Endodermal cell (in vitro differentiated cells): ENCODE measurements around the gene TRRAP. TPM values are rescaled to one million over a fixed set of nuclear protein-coding genes. Genes with fewer than 3 reads are reported as not detected.

Experiments
- DNase-seq: peaks from one replicate; pipeline ENCODE4 v3.0.0-alpha.2; 2017
- H3K27ac ChIP-seq: 2 replicates; pipeline ENCODE4 v1.5.1; 2013; ENCODE audit warnings: mild to moderate bottlenecking, low read depth, low read length, moderate library complexity
- H3K27me3 ChIP-seq: 2 replicates; pipeline ENCODE4 v1.6.1; 2013; ENCODE audit warnings: mild to moderate bottlenecking, low read length, moderate library complexity; ENCODE audit not compliant: insufficient read depth, control insufficient read depth, poor library complexity, severe bottlenecking
- H3K36me3 ChIP-seq: 2 replicates; pipeline ENCODE4 v1.7.0; 2013; ENCODE audit warnings: mild to moderate bottlenecking, low read length, moderate library complexity; ENCODE audit not compliant: control insufficient read depth, insufficient read depth
- H3K4me1 ChIP-seq: one replicate; pipeline ENCODE4 v1.7.0; 2013; ENCODE audit warnings: low read length; ENCODE audit not compliant: control insufficient read depth, insufficient read depth
- H3K4me3 ChIP-seq: 2 replicates; pipeline ENCODE4 v1.5.1; 2013; ENCODE audit warnings: mild to moderate bottlenecking, low read length, moderate library complexity
- H3K9ac ChIP-seq: 2 replicates; pipeline ENCODE4 v1.6.1; 2013; ENCODE audit warnings: mild to moderate bottlenecking, low read length, moderate library complexity; ENCODE audit not compliant: poor library complexity, severe bottlenecking; ENCODE audit errors: extremely low read depth
- H3K9me3 ChIP-seq: 2 replicates; pipeline ENCODE4 v1.6.1; 2013; ENCODE audit warnings: mild to moderate bottlenecking, low read length, moderate library complexity; ENCODE audit not compliant: control insufficient read depth
- H3K27ac Mint-ChIP-seq: 2 replicates; pipeline ENCODE4 v1.8.0; 2020; ENCODE audit warnings: mixed read lengths
- H3K27me3 Mint-ChIP-seq: 2 replicates; pipeline ENCODE4 v1.8.0; 2021; ENCODE audit warnings: mild to moderate bottlenecking, mixed read lengths; ENCODE audit not compliant: insufficient read depth
- H3K36me3 Mint-ChIP-seq: 2 replicates; pipeline ENCODE4 v1.8.0; 2020; ENCODE audit warnings: low read depth, mixed read lengths
- H3K4me1 Mint-ChIP-seq: 2 replicates; pipeline ENCODE4 v1.8.0; 2020; ENCODE audit warnings: mixed read lengths
- H3K4me3 Mint-ChIP-seq: 2 replicates; pipeline ENCODE4 v1.8.0; 2020; ENCODE audit warnings: mild to moderate bottlenecking, moderate library complexity, mixed read lengths
- H3K9me3 Mint-ChIP-seq: 2 replicates; pipeline ENCODE4 v1.8.0; 2020; ENCODE audit warnings: mild to moderate bottlenecking, mixed read lengths
- WGBS, 2 experiments: methylation state at CpG; one replicate each; pipeline versions ENCODE4 v1.1.5 to v1.1.7; 2013; ENCODE audit warnings: missing lambda C conversion rate in 2 of 2, mixed read lengths in 1 of 2; ENCODE audit not compliant: insufficient coverage in 1 of 2, insufficient read length in 1 of 2; 5-methylcytosine and 5-hydroxymethylcytosine counted together
- total RNA-seq, 2 donors: library from RNA; stranded (reverse); fragmentation: NEBNext Ultra II Directional in 1 of 2; extraction: Animal tissue kit (Norgen Biotek cat#: 25700) in 1 of 2; gene quantifications; 2 replicates in 1 of 2; 3 replicates in 1 of 2; pipeline ENCODE4 v1.2.1, GENCODE V29; 2021
- TF ChIP-seq, protein P1 (sequence below): fragments of 200-600 bp; sonication (generic); conservative IDR thresholded peaks from 2 replicates; pipeline ENCODE4 v1.5.0; 2021; ENCODE audit warnings: antibody characterized with exemption, mild to moderate bottlenecking

TRRAP gene
- total RNA-seq, 2 donors from 2014 or later = 64.3 to 68.8 TPM

DNA sequence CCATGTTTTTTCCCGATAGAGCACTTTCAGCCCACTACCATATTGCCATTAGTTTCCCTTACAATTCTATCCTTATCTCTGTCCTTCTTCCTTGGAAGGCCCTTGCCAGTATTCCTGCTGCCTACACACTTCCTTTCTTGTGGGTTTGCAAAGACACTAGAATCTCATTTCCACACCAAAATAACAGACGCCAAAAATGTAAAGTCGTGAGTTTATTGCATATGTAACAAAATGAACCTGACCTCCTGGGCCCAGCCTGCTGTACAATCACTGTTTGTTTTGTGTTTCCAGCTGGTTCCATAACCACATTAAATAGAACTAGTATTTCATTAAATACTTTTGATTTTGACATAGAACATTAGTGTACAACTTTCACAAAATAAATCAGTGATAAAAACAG is 148.9 kb downstream of the TRRAP start:
- Mint-ChIP-seq H3K4me3 (no peak overlapping the region), H3K36me3 (peaks cover 61% of the 10 kb centered on the region), H3K27ac (peak overlapping the region; percentile 15), H3K4me1 (no peaks in the 10 kb centered on the region), H3K27me3 (no peaks in the 10 kb centered on the region), H3K9me3 (no peaks in the 10 kb centered on the region)
- no peak for DNase-seq
- TF ChIP-seq, protein P1, sequence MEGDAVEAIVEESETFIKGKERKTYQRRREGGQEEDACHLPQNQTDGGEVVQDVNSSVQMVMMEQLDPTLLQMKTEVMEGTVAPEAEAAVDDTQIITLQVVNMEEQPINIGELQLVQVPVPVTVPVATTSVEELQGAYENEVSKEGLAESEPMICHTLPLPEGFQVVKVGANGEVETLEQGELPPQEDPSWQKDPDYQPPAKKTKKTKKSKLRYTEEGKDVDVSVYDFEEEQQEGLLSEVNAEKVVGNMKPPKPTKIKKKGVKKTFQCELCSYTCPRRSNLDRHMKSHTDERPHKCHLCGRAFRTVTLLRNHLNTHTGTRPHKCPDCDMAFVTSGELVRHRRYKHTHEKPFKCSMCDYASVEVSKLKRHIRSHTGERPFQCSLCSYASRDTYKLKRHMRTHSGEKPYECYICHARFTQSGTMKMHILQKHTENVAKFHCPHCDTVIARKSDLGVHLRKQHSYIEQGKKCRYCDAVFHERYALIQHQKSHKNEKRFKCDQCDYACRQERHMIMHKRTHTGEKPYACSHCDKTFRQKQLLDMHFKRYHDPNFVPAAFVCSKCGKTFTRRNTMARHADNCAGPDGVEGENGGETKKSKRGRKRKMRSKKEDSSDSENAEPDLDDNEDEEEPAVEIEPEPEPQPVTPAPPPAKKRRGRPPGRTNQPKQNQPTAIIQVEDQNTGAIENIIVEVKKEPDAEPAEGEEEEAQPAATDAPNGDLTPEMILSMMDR = no peak
- Histone ChIP-seq H3K4me1 (no peaks in the 10 kb centered on the region), H3K27me3 (no peaks in the 10 kb centered on the region), H3K9ac (no peak overlapping the region), H3K27ac (no peak overlapping the region), H3K36me3 (peaks cover 56% of the 10 kb centered on the region), H3K9me3 (no peaks in the 10 kb centered on the region), H3K4me3 (no peak overlapping the region)
- WGBS, 2 experiments = 92 to 100% methylated on average over 3 of the region's 3 CpGs

DNA sequence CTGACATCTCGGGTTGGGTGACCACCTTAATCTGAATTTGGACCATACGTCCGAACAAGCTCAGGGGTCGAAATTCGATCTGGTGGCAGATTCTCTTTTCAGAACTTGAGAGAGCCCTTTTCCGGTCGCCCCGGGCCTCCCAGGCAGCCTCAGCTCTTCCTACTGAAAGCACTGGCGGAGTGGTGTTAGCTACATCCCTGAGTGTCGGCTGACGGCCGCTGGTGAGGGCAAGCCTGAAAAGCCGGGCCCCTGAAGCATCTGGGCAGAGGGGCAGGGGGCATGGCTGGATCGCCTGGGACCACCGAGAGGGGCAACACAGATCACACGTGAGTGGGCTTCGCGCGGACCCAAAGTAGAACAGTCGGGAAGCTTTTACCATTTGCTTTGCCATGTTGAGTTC is 149.5 kb downstream of the TRRAP start:
- Histone ChIP-seq H3K27me3 (no peaks in the 10 kb centered on the region), H3K9ac (no peak overlapping the region), H3K4me3 (no peak overlapping the region), H3K9me3 (no peaks in the 10 kb centered on the region), H3K27ac (no peak overlapping the region), H3K36me3 (peaks cover 57% of the 10 kb centered on the region), H3K4me1 (no peaks in the 10 kb centered on the region)
- WGBS, 2 experiments = 90 to 93% methylated on average over 14 to 20 of the region's 20 CpGs
- Mint-ChIP-seq H3K27ac (peak overlapping the region; percentile 16), H3K36me3 (peaks cover 64% of the 10 kb centered on the region), H3K4me3 (no peak overlapping the region), H3K4me1 (no peaks in the 10 kb centered on the region), H3K9me3 (no peaks in the 10 kb centered on the region), H3K27me3 (no peaks in the 10 kb centered on the region)
- TF ChIP-seq, protein P1 = no peak
- DNase-seq = no peak

DNA sequence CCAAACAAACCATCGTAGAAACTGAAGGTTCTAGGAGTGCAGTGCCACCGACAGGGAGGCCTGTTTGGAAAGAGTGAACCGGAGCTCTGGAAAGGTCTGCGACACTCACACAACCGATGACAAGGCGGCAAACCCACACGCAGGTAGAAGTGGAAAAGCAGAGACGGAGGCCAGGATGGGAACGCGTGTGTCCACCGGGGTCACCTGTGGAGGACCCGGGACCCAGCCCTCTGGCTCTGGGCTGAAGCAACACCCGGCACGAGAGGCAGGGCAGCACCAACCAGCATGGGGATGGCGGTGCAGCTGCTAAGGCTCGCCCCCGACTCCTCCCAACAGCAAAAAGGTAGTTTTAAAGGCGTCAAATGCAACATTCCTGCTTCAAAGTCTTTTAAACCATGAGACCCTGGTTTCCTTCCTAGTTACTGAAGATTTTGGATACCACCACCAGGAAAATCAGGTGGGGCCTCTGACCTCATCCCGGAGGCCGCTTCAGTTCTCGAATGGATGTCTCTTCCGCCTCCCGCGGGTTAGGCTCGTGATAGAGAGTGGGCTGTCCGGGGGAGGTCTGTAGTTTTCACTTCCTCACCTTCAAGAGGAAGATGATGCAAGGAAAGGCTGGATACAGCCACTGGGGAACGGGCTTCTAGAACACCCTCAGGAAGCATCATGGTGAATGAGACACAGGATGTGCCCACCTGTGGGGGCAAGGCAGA is 150.1 kb downstream of the TRRAP start:
- no peaks in the 10 kb centered on the region for H3K27me3 ChIP-seq
- Mint-ChIP-seq H3K4me3 (no peak overlapping the region), H3K9me3 (no peaks in the 10 kb centered on the region), H3K4me1 (no peaks in the 10 kb centered on the region), H3K27me3 (no peaks in the 10 kb centered on the region), H3K36me3 (peaks cover 64% of the 10 kb centered on the region), H3K27ac (peak overlapping the region; percentile 55)
- no peaks in the 10 kb centered on the region for H3K4me1 ChIP-seq
- 93 to 95% methylated on average over 23 to 27 of the region's 27 CpGs for WGBS, 2 experiments
- H3K4me3 ChIP-seq = no peak overlapping the region
- no peak overlapping the region for H3K27ac ChIP-seq
- no peaks in the 10 kb centered on the region for H3K9me3 ChIP-seq
- TF ChIP-seq, protein P1 = no peak
- H3K36me3 ChIP-seq = peaks cover 62% of the 10 kb centered on the region
- no peak overlapping the region for H3K9ac ChIP-seq
- DNase-seq = no peak
